ENCODE data around the gene OARD1.

DNA sequence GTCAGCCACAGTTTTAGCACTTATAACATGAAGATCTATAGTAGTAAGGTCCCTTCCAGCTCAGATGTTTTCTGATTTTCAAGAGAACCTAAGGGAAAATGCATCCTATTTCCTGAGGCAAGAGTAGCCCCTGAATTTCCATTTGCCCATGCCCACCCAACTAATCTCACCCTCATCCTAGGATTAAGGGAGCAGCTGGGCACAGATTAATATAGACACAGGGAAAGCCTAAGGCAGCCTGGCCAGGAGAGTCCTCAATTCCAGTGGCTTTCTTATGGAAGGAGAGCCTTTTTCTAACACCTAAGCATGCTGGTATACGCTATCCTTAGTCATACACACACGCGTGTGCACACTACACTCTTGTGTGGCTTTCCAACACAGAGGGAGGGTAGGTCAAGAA is 17.6 kb downstream of the OARD1 start:
- TF ChIP-seq, protein P1, sequence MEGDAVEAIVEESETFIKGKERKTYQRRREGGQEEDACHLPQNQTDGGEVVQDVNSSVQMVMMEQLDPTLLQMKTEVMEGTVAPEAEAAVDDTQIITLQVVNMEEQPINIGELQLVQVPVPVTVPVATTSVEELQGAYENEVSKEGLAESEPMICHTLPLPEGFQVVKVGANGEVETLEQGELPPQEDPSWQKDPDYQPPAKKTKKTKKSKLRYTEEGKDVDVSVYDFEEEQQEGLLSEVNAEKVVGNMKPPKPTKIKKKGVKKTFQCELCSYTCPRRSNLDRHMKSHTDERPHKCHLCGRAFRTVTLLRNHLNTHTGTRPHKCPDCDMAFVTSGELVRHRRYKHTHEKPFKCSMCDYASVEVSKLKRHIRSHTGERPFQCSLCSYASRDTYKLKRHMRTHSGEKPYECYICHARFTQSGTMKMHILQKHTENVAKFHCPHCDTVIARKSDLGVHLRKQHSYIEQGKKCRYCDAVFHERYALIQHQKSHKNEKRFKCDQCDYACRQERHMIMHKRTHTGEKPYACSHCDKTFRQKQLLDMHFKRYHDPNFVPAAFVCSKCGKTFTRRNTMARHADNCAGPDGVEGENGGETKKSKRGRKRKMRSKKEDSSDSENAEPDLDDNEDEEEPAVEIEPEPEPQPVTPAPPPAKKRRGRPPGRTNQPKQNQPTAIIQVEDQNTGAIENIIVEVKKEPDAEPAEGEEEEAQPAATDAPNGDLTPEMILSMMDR (IDR thresholded peaks at IDR 0.05) = no peak
- no peak for TF ChIP-seq POLR2A (IDR thresholded peaks at IDR 0.05)
